ENCODE results near the gene NADK. TPM values are rescaled to one million over a fixed set of nuclear protein-coding genes. Genes with fewer than 3 reads are reported as not detected.

Gene NADK
- total and polyA plus RNA-seq, 4 donors, result 29.9 to 65.1 (median 48.3) TPM

- no peaks in the 10 kb centered on the region for H3K4me1 ChIP-seq (ENCODE audit: control insufficient read depth, insufficient read depth, low read length)
- peaks cover 46% of the 10 kb centered on the region for H3K36me3 ChIP-seq (ENCODE audit: control insufficient read depth, insufficient read depth, low read length)
Measured at GRCh38 chr1:1768249-1768992, 9.8 kb downstream of the NADK start.

DNA sequence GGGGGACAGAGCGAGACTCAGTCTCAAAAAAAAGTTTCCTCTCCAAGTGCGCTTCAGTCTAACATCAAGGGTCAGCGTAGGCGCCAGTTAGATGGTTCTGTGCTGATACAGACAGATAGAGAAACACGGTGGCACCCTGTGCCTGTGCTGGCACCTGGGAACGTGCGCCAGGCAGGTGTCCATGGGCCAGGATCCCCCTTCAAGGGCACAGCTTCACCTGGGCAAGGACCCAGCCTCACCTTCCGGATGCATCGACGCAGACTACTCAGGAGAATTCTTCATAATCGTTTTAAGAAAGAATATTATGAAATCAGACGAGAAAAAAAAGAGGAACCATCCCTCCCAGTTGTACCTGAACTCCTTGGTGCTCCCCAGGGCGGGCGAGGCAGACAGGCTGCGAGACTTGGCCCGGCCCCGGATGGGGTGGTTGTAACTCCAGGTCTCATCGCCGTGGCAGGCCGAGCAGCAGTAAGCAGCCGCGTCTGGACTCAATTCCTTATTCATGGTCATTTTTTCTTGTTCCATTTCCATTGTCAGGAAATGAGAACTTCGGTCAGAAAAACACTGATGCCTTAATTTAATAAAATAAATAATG is 13.3 kb downstream of the NADK start:
- Histone ChIP-seq H3K4me1 (ENCODE audit: control insufficient read depth, insufficient read depth, low read length) (no peaks in the 10 kb centered on the region), H3K9me3 (ENCODE audit: control insufficient read depth, insufficient read depth, low read length) (peaks cover 1% of the 10 kb centered on the region), H3K4me3 (ENCODE audit: low read depth, low read length) (no peak overlapping the region), H3K27me3 (ENCODE audit: control insufficient read depth, insufficient read depth, low read length) (no peaks in the 10 kb centered on the region), H3K27ac (ENCODE audit: low read depth, low read length) (no peak overlapping the region), H3K36me3 (ENCODE audit: control insufficient read depth, insufficient read depth, low read length) (peaks cover 64% of the 10 kb centered on the region)
- WGBS (ENCODE audit: insufficient coverage), result 98% methylated on average over 11 of the region's 23 CpGs
- no peak for DNase-seq (ENCODE audit: low read depth in 4 of 6, low spot score in 6 of 6)

More at GRCh38 chr1:1768249-1768992, 9.8 kb downstream of the NADK start:
- Histone ChIP-seq H3K27me3 (ENCODE audit: control insufficient read depth, insufficient read depth, low read length) (no peaks in the 10 kb centered on the region), H3K4me3 (ENCODE audit: low read depth, low read length) (no peak overlapping the region), H3K27ac (ENCODE audit: low read depth, low read length) (no peak overlapping the region), H3K9me3 (ENCODE audit: control insufficient read depth, insufficient read depth, low read length) (peaks cover 6% of the 10 kb centered on the region)
- WGBS (ENCODE audit: insufficient coverage), result 100% methylated on average over 5 of the region's 7 CpGs
- DNase-seq (ENCODE audit: low read depth in 4 of 6, low spot score in 6 of 6), result no peak

GRCh38 chr1:1763657-1764621 is 14.3 kb downstream of the NADK start:
- Histone ChIP-seq H3K4me3 (ENCODE audit: low read depth, low read length) (no peak overlapping the region), H3K27ac (ENCODE audit: low read depth, low read length) (no peak overlapping the region), H3K36me3 (ENCODE audit: control insufficient read depth, insufficient read depth, low read length) (peaks cover 74% of the 10 kb centered on the region), H3K27me3 (ENCODE audit: control insufficient read depth, insufficient read depth, low read length) (no peaks in the 10 kb centered on the region), H3K9me3 (ENCODE audit: control insufficient read depth, insufficient read depth, low read length) (no peaks in the 10 kb centered on the region), H3K4me1 (ENCODE audit: control insufficient read depth, insufficient read depth, low read length) (no peaks in the 10 kb centered on the region)
- no peak for DNase-seq (ENCODE audit: low read depth in 4 of 6, low spot score in 6 of 6)
- 90% methylated on average over 27 of the region's 32 CpGs for WGBS (ENCODE audit: insufficient coverage)

DNA sequence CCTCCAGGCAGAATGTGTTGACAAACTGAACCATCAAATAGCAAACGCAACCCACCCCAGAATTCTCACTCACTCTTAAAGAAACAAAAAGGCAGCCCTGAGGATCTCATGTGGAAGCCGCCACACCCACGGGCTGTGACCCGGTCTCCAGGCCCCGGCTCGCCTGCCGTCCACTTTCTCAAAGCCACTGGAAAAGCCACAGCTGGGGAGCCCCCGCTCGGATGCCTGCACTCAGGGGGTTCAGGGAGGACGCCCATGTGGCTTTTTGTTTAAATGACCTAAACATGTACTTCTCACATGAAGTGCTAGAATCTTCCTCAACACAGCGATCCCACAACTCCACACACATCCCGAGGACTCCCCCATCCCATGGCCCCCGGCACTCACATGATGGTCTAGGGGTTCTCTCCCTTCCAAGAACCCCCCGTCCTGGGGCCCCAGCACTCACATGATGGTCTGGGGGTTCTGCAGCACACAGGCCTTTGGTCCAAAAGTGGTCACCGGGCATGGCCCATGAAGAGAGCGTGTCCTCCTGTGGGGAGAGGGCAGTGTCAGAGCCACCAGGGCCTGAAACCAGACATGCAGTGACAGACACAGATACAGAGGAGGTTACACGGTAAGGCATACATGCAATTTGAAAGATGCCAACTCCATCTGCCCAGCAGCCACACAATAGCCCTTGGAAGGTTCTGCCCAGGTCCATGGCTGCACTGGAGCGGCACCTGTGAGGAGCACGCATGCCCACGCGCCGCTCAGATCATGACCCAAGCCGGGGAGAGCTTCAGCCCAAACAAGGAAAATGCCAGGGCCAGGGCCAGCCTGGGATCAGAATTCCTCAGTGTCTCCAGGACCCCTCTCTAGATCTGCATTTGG is 16.5 kb downstream of the NADK start:
- no peaks in the 10 kb centered on the region for H3K9me3 ChIP-seq (ENCODE audit: control insufficient read depth, insufficient read depth, low read length)
- no peaks in the 10 kb centered on the region for H3K27me3 ChIP-seq (ENCODE audit: control insufficient read depth, insufficient read depth, low read length)
- H3K27ac ChIP-seq (ENCODE audit: low read depth, low read length), result no peak overlapping the region
- WGBS (ENCODE audit: insufficient coverage), result 97% methylated on average over 22 of the region's 23 CpGs
- peaks cover 89% of the 10 kb centered on the region for H3K36me3 ChIP-seq (ENCODE audit: control insufficient read depth, insufficient read depth, low read length)
- no peaks in the 10 kb centered on the region for H3K4me1 ChIP-seq (ENCODE audit: control insufficient read depth, insufficient read depth, low read length)
- DNase-seq (ENCODE audit: low read depth in 4 of 6, low spot score in 6 of 6), result no peak
- no peak overlapping the region for H3K4me3 ChIP-seq (ENCODE audit: low read depth, low read length)

GRCh38 chr1:1760715-1761114 is 17.6 kb downstream of the NADK start:
- peaks cover 97% of the 10 kb centered on the region for H3K36me3 ChIP-seq (ENCODE audit: control insufficient read depth, insufficient read depth, low read length)

DNA sequence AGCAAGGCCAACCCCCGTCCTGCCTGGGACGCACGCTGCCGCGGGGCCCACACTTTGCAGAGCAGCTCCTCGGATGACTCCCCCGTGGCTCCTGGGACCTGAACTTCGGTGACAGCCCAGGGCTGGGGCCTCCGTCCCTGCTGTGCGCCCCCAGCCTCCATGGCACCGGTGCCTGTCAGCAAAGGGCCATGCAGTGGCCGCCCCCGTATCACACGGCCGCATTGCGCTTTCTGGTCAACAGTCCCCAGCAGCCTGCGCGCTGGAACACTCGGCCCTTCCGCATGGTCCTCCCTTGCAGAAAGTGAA is 18.0 kb downstream of the NADK start:
- Histone ChIP-seq H3K4me1 (ENCODE audit: control insufficient read depth, insufficient read depth, low read length) (no peaks in the 10 kb centered on the region), H3K36me3 (ENCODE audit: control insufficient read depth, insufficient read depth, low read length) (peaks cover 97% of the 10 kb centered on the region), H3K4me3 (ENCODE audit: low read depth, low read length) (no peak overlapping the region), H3K27me3 (ENCODE audit: control insufficient read depth, insufficient read depth, low read length) (no peaks in the 10 kb centered on the region), H3K9me3 (ENCODE audit: control insufficient read depth, insufficient read depth, low read length) (no peaks in the 10 kb centered on the region), H3K27ac (ENCODE audit: low read depth, low read length) (no peak overlapping the region)
- DNase-seq (ENCODE audit: low read depth in 4 of 6, low spot score in 6 of 6), result no peak
- 93% methylated on average over 20 of the region's 20 CpGs for WGBS (ENCODE audit: insufficient coverage)

More at GRCh38 chr1:1760715-1761114, 17.6 kb downstream of the NADK start:
- Histone ChIP-seq H3K4me1 (ENCODE audit: control insufficient read depth, insufficient read depth, low read length) (no peaks in the 10 kb centered on the region), H3K27me3 (ENCODE audit: control insufficient read depth, insufficient read depth, low read length) (no peaks in the 10 kb centered on the region), H3K27ac (ENCODE audit: low read depth, low read length) (no peak overlapping the region), H3K4me3 (ENCODE audit: low read depth, low read length) (no peak overlapping the region), H3K9me3 (ENCODE audit: control insufficient read depth, insufficient read depth, low read length) (no peaks in the 10 kb centered on the region)
- DNase-seq (ENCODE audit: low read depth in 4 of 6, low spot score in 6 of 6), result no peak
- 96% methylated on average over 10 of the region's 10 CpGs for WGBS (ENCODE audit: insufficient coverage)

DNA sequence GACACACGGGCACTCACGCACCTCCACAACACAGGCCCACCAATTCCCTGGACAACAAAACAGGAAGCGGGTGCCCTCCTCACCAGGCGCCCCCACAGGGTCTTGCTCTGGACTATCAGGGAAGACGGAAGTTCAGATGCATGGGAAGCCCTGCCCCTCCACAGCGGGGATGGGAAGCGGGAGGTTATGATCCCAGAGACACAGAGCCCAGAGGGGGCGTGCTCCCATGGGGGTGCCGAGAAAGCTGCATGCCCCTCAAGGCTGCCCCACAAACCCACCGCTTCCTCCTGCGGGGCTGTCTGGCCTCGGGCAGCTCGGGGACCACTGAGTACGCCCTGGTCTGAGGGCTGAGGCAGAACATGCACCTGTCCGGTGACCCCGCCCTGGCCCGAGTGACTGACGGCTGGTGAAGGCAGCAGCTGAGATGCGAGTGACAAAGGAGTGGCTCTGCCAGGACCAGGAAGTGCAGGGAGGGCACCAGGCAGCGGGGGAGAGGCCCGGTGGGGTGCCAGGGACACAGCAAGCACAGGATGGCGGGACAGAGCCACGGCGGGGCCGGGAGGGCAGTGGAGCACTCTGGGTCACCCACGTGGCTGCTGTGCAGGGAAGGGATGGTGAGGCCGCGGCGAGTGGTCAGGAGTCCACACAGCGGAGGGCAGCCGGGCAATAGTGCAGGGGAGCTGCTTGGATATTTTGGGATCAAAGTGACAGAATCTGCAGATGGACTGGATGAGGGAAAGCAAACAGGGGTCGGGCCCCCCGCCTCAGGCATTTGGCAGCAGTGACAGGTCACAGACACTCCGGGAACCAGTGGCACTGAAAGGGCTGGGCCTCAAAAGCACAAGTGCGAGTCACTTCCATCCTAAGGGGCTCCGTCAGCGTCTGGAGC is 18.6 kb downstream of the NADK start:
- H3K4me1 ChIP-seq (ENCODE audit: control insufficient read depth, insufficient read depth, low read length), result no peaks in the 10 kb centered on the region
- no peak for DNase-seq (ENCODE audit: low read depth in 4 of 6, low spot score in 6 of 6)
- 94% methylated on average over 35 of the region's 37 CpGs for whole genome bisulfite sequencing (ENCODE audit: insufficient coverage)
- H3K9me3 ChIP-seq (ENCODE audit: control insufficient read depth, insufficient read depth, low read length), result no peaks in the 10 kb centered on the region
- H3K27me3 ChIP-seq (ENCODE audit: control insufficient read depth, insufficient read depth, low read length), result no peaks in the 10 kb centered on the region
- peaks cover 98% of the 10 kb centered on the region for H3K36me3 ChIP-seq (ENCODE audit: control insufficient read depth, insufficient read depth, low read length)
- no peak overlapping the region for H3K4me3 ChIP-seq (ENCODE audit: low read depth, low read length)
- H3K27ac ChIP-seq (ENCODE audit: low read depth, low read length), result no peak overlapping the region

DNA sequence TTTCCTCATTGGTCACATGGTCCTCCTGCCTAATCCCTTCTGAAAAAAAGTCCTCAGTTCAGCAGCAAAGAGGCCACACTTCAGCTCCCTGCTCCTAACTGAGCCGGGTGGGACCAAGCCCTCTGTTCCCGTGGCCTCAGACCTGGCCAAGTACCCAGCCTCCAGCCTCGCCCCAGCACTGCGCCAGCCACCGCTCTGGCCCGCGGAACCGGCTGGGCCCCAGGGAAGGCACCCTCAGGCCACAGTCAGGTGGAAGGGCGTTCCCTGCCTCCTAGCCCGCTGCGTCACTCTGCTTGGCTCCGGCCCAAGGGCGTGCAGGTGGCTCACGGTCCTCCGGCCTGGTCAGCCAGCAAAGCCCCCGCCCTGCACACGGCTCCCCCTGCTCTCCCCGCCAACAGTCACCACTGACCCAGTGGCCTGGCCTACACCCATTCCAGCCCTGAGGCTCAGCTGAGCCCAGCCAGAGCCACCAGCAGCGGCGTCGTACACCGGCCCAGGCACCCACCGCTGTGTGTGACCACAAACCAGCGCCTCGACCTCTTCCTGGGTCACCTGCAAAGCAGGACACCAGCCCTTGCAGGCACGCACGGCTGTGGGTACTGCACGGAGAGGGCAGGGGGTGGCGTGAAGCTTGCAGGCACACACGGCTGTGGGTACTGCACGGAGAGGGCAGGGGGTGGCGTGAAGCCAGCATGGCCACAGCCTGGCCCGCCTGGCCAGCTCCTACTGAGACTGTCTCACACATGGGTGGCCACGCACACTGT is 19.4 kb downstream of the NADK start:
- DNase-seq (ENCODE audit: low read depth in 4 of 6, low spot score in 6 of 6), result no peak
- 90% methylated on average over 34 of the region's 34 CpGs for WGBS (ENCODE audit: insufficient coverage)
- no peaks in the 10 kb centered on the region for H3K4me1 ChIP-seq (ENCODE audit: control insufficient read depth, insufficient read depth, low read length)
- H3K4me3 ChIP-seq (ENCODE audit: low read depth, low read length), result no peak overlapping the region
- no peaks in the 10 kb centered on the region for H3K9me3 ChIP-seq (ENCODE audit: control insufficient read depth, insufficient read depth, low read length)
- H3K27ac ChIP-seq (ENCODE audit: low read depth, low read length), result no peak overlapping the region
- H3K27me3 ChIP-seq (ENCODE audit: control insufficient read depth, insufficient read depth, low read length), result no peaks in the 10 kb centered on the region
- H3K36me3 ChIP-seq (ENCODE audit: control insufficient read depth, insufficient read depth, low read length), result peaks cover 98% of the 10 kb centered on the region
